ENCODE results near the gene MTA2.
"Not testable (repeated sequence)": the region's sequence is repeated elsewhere in the genome, so short reads cannot be mapped to it uniquely, and the experiment has no call there.

Gene MTA2

GRCh38 chr11:62566247-62566646 is 35.4 kb downstream of the MTA2 start:
- no peak for DNase-seq (ENCODE audit: low read depth)

- no peak for DNase-seq (ENCODE audit: low read depth)
These were observed 36.4 kb downstream of the MTA2 start for GRCh38 chr11:62565100-62565802.

- not testable (repeated sequence) for DNase-seq (ENCODE audit: low read depth)
These were observed 39.9 kb downstream of the MTA2 start for GRCh38 chr11:62561677-62562230.

- no peak for DNase-seq (ENCODE audit: low read depth)
These were observed 41.0 kb downstream of the MTA2 start for GRCh38 chr11:62560566-62561103.

- DNase-seq (ENCODE audit: low read depth): not testable (repeated sequence)
These were observed 42.0 kb downstream of the MTA2 start for GRCh38 chr11:62559626-62560025.

- no peak for DNase-seq (ENCODE audit: low read depth)
These were observed 42.5 kb downstream of the MTA2 start for GRCh38 chr11:62559204-62559603.

- no peak for DNase-seq (ENCODE audit: low read depth)
These were observed 43.0 kb downstream of the MTA2 start for GRCh38 chr11:62558669-62559068.

GRCh38 chr11:62556875-62557631 is 44.6 kb downstream of the MTA2 start:
- no peak for DNase-seq (ENCODE audit: low read depth)

- DNase-seq (ENCODE audit: low read depth): peak; percentile 82
These were observed 45.4 kb downstream of the MTA2 start for GRCh38 chr11:62556108-62556874.

- no peak for DNase-seq (ENCODE audit: low read depth)
These were observed 46.1 kb downstream of the MTA2 start for GRCh38 chr11:62555464-62556107.

GRCh38 chr11:62554387-62555167 is 47.1 kb downstream of the MTA2 start:
- no peak for DNase-seq (ENCODE audit: low read depth)

GRCh38 chr11:62553839-62554361 is 47.8 kb downstream of the MTA2 start:
- DNase-seq (ENCODE audit: low read depth): no peak

- peak; percentile 72 for DNase-seq (ENCODE audit: low read depth)
These were observed 48.4 kb downstream of the MTA2 start for GRCh38 chr11:62553080-62553838.

- no peak for DNase-seq (ENCODE audit: low read depth)
These were observed 49.1 kb downstream of the MTA2 start for GRCh38 chr11:62552485-62553079.

GRCh38 chr11:62550478-62550877 is 51.2 kb downstream of the MTA2 start:
- not testable (repeated sequence) for DNase-seq (ENCODE audit: low read depth)

GRCh38 chr11:62548545-62549335 is 52.9 kb downstream of the MTA2 start:
- DNase-seq (ENCODE audit: low read depth): no peak

- no peak for DNase-seq (ENCODE audit: low read depth)
These were observed 53.9 kb downstream of the MTA2 start for GRCh38 chr11:62547691-62548281.
